ENCODE measurements around the gene MAST1.
"Not testable (repeated sequence)": the region's sequence is repeated elsewhere in the genome, so short reads cannot be mapped to it uniquely, and the experiment has no call there.

Gene MAST1

DNA sequence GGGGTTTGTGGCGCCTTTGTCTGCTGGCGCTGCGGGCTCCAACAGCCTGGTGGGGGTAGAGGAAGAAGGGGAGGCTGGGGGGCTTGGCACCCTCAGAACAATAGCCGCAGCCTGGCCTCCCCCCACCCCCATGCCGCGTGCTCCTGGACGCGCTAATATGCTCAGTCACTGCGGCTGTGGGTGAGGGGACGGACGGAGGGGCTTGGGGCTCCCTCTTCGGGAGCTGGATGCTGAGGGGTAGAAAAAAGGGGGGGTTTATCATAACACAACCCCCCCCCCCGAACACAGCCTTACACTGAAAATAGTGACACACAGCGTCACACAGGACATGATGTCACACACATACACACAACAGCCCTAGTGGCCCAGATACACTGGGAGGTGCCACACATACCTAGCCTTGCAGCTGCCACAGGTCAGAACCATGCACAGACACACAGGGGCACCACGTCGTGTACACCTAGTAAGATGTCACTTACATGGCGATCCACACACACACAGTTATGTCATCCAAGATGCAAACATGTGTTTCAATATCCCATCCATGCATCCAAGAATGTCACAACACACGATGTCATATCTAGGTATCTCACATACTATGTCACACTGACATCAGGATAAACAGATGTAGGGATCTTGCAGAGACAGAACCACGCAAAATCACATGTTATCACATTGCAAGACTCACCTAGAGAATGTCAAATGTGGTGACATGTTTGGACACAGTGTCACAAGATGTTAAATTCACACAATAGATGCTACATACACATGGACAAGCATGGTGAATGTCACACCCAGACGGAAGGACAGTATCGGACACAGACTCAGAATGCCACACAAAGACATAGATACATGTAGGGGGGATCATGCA, 806 bp downstream of the MAST1 start:
- H3K27ac ChIP-seq: peak overlapping the region; percentile 74
- TF ChIP-seq, protein P1, sequence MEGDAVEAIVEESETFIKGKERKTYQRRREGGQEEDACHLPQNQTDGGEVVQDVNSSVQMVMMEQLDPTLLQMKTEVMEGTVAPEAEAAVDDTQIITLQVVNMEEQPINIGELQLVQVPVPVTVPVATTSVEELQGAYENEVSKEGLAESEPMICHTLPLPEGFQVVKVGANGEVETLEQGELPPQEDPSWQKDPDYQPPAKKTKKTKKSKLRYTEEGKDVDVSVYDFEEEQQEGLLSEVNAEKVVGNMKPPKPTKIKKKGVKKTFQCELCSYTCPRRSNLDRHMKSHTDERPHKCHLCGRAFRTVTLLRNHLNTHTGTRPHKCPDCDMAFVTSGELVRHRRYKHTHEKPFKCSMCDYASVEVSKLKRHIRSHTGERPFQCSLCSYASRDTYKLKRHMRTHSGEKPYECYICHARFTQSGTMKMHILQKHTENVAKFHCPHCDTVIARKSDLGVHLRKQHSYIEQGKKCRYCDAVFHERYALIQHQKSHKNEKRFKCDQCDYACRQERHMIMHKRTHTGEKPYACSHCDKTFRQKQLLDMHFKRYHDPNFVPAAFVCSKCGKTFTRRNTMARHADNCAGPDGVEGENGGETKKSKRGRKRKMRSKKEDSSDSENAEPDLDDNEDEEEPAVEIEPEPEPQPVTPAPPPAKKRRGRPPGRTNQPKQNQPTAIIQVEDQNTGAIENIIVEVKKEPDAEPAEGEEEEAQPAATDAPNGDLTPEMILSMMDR (conservative IDR thresholded peaks at IDR 0.05): no peak

DNA sequence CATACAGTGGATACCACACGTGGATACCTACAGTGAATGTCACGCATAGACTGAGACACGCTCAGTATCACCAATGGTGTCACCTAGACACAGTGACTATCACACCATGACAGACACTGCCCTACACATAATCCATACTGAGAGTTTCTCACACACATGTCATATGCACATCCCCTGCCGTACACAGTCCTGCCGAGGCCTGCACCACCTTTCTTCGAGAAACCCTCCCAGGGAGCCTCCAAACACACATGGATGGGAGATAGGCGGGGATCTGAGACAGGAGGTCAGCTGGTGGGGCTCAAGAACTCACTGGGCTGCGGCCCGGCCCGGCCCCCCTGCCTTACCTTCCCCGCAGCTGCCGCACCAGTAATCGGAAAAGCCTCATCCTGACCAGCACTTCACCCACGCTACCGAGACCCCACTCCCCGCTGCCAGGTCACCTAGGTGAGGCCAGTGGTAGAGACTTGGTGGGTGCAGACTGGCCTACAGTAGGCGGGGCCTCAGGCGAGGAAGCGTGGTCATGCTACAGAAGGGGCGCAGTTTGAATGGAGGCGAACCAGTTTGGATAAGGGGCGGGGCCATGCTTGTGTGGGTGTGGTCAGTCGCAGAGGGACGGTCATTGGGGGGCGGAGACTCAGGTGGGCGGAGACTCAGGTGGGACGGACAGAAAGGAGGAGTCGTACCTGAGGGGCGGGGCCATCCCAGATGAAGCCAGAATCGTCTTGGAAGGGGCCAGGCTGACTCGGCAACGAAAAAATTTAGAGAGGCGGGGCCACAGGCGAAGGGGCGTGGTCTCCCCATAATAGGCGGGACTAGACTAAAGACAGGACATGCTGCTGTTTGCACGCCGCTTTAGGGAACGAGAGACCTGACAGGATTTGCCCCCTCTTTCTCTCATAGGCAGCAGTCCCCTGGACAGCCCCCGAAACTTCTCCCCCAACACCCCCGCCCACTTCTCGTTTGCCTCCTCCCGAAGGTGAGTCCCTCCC, 2.1 kb downstream of the MAST1 start:
- no peak overlapping the region for H3K27ac ChIP-seq
- TF ChIP-seq, protein P1 (conservative IDR thresholded peaks at IDR 0.05): no peak

DNA sequence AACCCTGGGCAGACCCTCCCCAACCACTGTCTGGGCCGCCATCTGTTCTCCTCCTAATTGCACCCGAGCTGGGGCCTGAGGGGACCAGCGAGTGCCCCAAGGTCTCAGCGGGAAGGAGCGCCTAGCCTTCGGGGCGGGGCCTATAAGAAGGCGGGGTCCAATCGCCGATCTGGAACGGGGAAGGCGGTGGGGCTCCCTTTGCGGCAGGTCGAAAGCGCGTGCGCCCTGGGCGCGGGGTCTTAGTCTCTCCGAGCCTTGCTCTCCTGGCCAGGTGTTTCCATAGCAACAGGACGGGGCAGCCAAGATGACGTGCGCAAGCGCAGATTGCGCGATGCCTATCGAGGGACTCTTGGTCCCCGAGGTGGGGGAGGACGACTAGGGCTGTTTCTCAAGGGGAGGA, 2.8 kb downstream of the MAST1 start:
- no peak overlapping the region for H3K27ac ChIP-seq
- TF ChIP-seq, protein P1 (conservative IDR thresholded peaks at IDR 0.05): no peak

DNA sequence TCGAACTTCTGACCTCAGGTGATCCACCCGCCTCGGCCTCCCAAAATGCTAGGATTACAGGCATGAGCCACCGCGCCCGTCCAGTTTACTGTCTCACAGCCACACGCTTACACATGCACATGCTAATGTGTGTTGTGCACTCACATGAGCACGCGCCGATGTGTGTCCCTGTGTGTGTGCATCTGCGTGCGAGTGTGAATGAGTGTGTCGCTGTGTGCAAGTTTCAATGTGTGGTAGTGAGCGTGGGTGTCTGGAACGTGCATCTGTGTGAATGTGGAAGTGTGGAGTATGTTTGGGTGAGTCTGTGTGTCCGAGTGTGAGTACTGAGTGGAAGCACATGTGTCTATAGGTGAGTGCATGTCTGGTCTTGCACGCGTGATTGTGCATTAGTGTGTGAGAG, 4.2 kb downstream of the MAST1 start:
- no peak overlapping the region for H3K27ac ChIP-seq
- TF ChIP-seq, protein P1 (conservative IDR thresholded peaks at IDR 0.05): no peak

DNA sequence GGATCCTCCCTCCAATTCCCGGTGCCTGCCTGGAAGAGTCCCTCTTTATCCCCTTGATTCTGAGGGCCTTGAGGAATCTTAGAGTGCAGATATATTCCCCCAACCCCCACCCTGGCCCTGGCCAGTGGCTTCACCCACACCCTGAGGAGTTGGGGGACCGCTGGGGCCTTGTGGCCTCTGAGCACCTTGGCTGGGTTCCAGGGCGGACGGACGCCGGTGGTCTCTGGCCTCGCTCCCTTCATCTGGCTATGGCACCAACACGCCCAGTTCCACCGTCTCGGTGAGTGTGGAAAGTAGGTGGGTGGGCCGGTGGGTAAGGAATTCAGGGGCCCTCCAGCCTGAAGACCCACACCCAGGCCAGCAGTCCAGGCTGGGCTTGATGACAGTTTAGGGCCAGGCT, 5.0 kb downstream of the MAST1 start:
- TF ChIP-seq, protein P1 (conservative IDR thresholded peaks at IDR 0.05): no peak
- no peak overlapping the region for H3K27ac ChIP-seq

DNA sequence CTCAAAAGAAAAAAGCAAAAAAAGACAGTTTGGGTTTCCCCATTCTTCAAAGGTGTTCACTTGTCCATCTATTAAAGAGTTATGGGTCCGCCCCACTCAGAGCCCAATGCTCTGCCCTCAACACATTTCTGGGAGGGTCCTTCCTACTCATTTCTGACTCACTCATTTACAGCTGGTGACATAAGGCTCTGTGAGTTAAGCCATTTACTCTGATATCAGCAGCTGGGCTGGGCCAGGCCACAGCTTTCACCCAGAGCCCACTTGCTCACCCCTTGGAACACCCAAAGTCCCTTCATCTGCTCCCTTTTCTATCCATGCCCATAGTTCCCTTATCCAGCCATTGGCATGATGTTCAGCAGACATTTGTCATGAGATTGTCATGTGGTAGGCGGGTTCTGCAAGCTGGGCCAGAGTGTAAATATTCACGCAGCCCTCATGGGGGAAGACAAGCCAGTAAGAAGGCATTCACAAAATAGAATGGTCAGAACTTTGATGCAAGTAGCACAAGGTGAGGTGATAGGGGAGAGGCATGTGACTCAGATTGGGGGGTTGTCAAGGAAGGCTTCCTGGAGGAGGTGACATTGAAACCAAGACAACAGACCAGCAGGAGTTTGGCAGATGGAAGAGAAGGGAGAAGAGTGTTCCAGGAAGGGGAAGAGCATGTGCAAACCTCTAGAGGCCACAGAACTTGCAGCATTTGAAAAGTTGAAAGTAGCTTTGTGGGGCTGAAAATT, 5.9 kb downstream of the MAST1 start:
- no peak overlapping the region for H3K27ac ChIP-seq
- TF ChIP-seq, protein P1 (conservative IDR thresholded peaks at IDR 0.05): no peak

DNA sequence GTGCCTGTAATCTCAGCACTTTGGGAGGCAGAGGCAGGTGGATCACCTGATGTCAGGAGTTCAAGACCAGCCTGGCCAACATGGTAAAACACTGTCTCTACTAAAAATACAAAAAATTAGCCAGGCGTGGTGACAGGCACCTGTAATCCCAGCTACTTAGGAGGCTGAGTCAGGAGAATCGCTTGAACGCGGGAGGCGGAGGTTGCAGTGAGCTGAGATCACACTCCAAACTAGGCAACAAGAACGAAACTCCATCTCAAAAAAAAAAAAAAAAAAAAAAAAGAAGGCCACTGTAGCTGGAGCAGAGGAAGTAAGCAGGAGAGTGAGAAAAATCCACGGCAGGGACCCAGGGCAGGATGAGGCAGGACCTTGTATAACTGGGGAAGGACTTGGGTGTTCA, 8.3 kb downstream of the MAST1 start:
- H3K27ac ChIP-seq: not testable (repeated sequence)
